Astrocyte of the cerebellum (primary cell): ENCODE results near the gene FRMD4A.

Experiments used
- DNase-seq: peaks from one replicate; pipeline ENCODE4 v3.0.0-alpha.2; 2011; ENCODE audit warnings: low read depth
- H3K4me3 ChIP-seq: 2 replicates; pipeline ENCODE4 v1.5.1; 2011; ENCODE audit warnings: mild to moderate bottlenecking, low read depth, low read length, moderate library complexity
- CTCF ChIP-seq: IDR thresholded peaks from 2 replicates; pipeline ENCODE4 v1.5.1; 2012; ENCODE audit warnings: low read length, low read depth, moderate library complexity, mild to moderate bottlenecking; ENCODE audit errors: missing control alignments
- in situ Hi-C: cut with HindIII; loops from 2 replicates; pipeline ENCODE4 v1.10.0; 2017; ENCODE audit warnings: low sequenced_read_pairs

Gene FRMD4A

GRCh38 chr10:13758756-13759155 lies 572.0 kb downstream of the FRMD4A start:
- in situ Hi-C loops, result no loop called here
- no peak overlapping the region for H3K4me3 ChIP-seq
- no peak for DNase-seq
- TF ChIP-seq CTCF, result no peak

- no peak overlapping the region for H3K4me3 ChIP-seq
- in situ Hi-C loops, result no loop called here
- TF ChIP-seq CTCF, result no peak
- DNase-seq, result no peak
These were observed 572.4 kb downstream of the FRMD4A start for GRCh38 chr10:13758312-13758711.

GRCh38 chr10:13754277-13754676 lies 576.4 kb downstream of the FRMD4A start:
- no peak for DNase-seq
- TF ChIP-seq CTCF, result no peak
- no peak overlapping the region for H3K4me3 ChIP-seq
- in situ Hi-C loops, result no loop called here

- TF ChIP-seq CTCF, result no peak
- DNase-seq, result no peak
- in situ Hi-C loops, result no loop called here
- H3K4me3 ChIP-seq, result no peak overlapping the region
These were observed 579.4 kb downstream of the FRMD4A start for GRCh38 chr10:13751191-13751764.

- no peak for DNase-seq
- no peak for TF ChIP-seq CTCF
- H3K4me3 ChIP-seq, result no peak overlapping the region
- in situ Hi-C loops, result no loop called here
These were observed 580.2 kb downstream of the FRMD4A start for GRCh38 chr10:13750299-13751190.

- no peak for DNase-seq
- no peak for TF ChIP-seq CTCF
- no peak overlapping the region for H3K4me3 ChIP-seq
- in situ Hi-C loops, result no loop called here
These were observed 585.5 kb downstream of the FRMD4A start for GRCh38 chr10:13745271-13745670.
